SK-N-SH (cell line): ENCODE results near the gene TMEM14A. TPM values are rescaled to one million over a fixed set of nuclear protein-coding genes. Genes with fewer than 3 reads are reported as not detected.
"Not testable (repeated sequence)": the region's sequence is repeated elsewhere in the genome, so short reads cannot be mapped to it uniquely, and the experiment has no call there.

ENCODE experiments used
- CTCF ChIA-PET: fragments of 300-600, 350-600 bp; formaldehyde crosslinking; extraction: SDS; loops from one replicate; lab custom pipeline; 2021; lab: Yijun Ruan, JAX
- POLR2A ChIA-PET: fragments of 350-600 bp; sonication (Branson Sonifier 250); formaldehyde crosslinking; extraction: SDS; loops from one replicate; lab custom pipeline; 2020; ENCODE audit warnings: antibody characterized with exemption, inconsistent platforms; lab: Yijun Ruan, JAX
- DNase-seq: peaks from one replicate; pipeline ENCODE4 v3.0.0; 2012
- H2AFZ ChIP-seq: fragments of 200-600 bp; sonication (generic); 2 replicates; pipeline ENCODE4 v1.8.1; 2016; ENCODE audit warnings: antibody characterized with exemption, mild to moderate bottlenecking, low read depth
- H3F3A ChIP-seq: fragments of 200-600 bp; sonication (generic); replicated peaks from 2 replicates; pipeline ENCODE3; 2016; ENCODE audit warnings: antibody characterized with exemption, mild to moderate bottlenecking; ENCODE audit not compliant: insufficient read depth
- H3K27ac ChIP-seq, 2 experiments: fragments of 200-500 bp in 1 of 2; fragments of 200-600 bp in 1 of 2; sonication (Bioruptor generic) in 1 of 2; sonication (generic), shearing (Covaris generic) in 1 of 2; 2 replicates each; pipeline versions ENCODE4 v1.5.1 to v1.6.1; 2014 to 2016; ENCODE audit warnings: low read depth in 2 of 2, inconsistent platforms in 1 of 2, low read length in 1 of 2, mild to moderate bottlenecking in 1 of 2, mixed read lengths in 1 of 2
- H3K27me3 ChIP-seq: fragments of 200-600 bp; sonication (generic), shearing (Covaris generic); 2 replicates; pipeline ENCODE4 v1.6.1; 2016; ENCODE audit warnings: mixed run types; ENCODE audit not compliant: insufficient read depth
- H3K36me3 ChIP-seq, 2 experiments: fragments of 200-500 bp in 1 of 2; fragments of 200-600 bp in 1 of 2; sonication (Bioruptor generic) in 1 of 2; sonication (generic) in 1 of 2; replicated peaks in 1 of 2; 2 replicates each; pipeline versions ENCODE3 to v1.5.1; 2014 to 2016; ENCODE audit warnings: low read length in 1 of 2, mild to moderate bottlenecking in 1 of 2; ENCODE audit not compliant: insufficient read depth in 2 of 2, control insufficient read depth in 1 of 2
- H3K4me1 ChIP-seq, 2 experiments: fragments of 200-500 bp in 1 of 2; fragments of 200-600 bp in 1 of 2; sonication (Bioruptor generic) in 1 of 2; sonication (generic), shearing (Covaris generic) in 1 of 2; 2 replicates each; pipeline versions ENCODE4 v1.5.1 to v1.6.1; 2014 to 2016; ENCODE audit warnings: low read depth in 1 of 2, low read length in 1 of 2, mixed run types in 1 of 2; ENCODE audit not compliant: insufficient read depth in 2 of 2, control insufficient read depth in 1 of 2
- H3K4me2 ChIP-seq: fragments of 200-600 bp; sonication (generic), shearing (Covaris generic); 2 replicates; pipeline ENCODE4 v1.6.1; 2017; ENCODE audit warnings: mixed run types
- H3K4me3 ChIP-seq, 2 experiments: fragments of 200-500 bp in 1 of 2; fragments of 200-600 bp in 1 of 2; sonication (Bioruptor generic) in 1 of 2; sonication (generic), shearing (Covaris generic) in 1 of 2; 2 replicates each; pipeline versions ENCODE4 v1.5.1 to v1.8.1; 2014 to 2016; ENCODE audit warnings: low read depth in 2 of 2, inconsistent platforms in 1 of 2, low read length in 1 of 2, mild to moderate bottlenecking in 1 of 2, mixed read lengths in 1 of 2, moderate library complexity in 1 of 2
- H3K79me2 ChIP-seq: fragments of 200-600 bp; sonication (generic); 2 replicates; pipeline ENCODE4 v1.8.1; 2017; ENCODE audit warnings: mild to moderate bottlenecking; ENCODE audit not compliant: insufficient read depth
- H3K9ac ChIP-seq: fragments of 200-600 bp; sonication (generic); 2 replicates; pipeline ENCODE4 v1.6.1; 2017; ENCODE audit warnings: mixed run types
- H3K9me2 ChIP-seq: fragments of 200-600 bp; sonication (generic); 2 replicates; pipeline ENCODE4 v1.6.1; 2017; ENCODE audit warnings: mixed run types
- H3K9me3 ChIP-seq: fragments of 200-600 bp; sonication (generic); 2 replicates; pipeline ENCODE4 v1.6.1; 2017; ENCODE audit warnings: mixed run types, mild to moderate bottlenecking, moderate library complexity
- H4K20me1 ChIP-seq: fragments of 200-600 bp; sonication (generic); 2 replicates; pipeline ENCODE4 v1.6.1; 2017; ENCODE audit warnings: mild to moderate bottlenecking, mixed run types; ENCODE audit not compliant: insufficient read depth
- CHD2 ChIP-seq: fragments of 150-350 bp; IDR thresholded peaks from 2 replicates; pipeline ENCODE4 v1.6.1; 2018; ENCODE audit warnings: low read length; ENCODE audit not compliant: partially characterized antibody
- EP300 ChIP-seq, 2 experiments: IDR thresholded peaks; 2 replicates each; pipeline versions ENCODE4 v1.4.0 to v1.6.1; 2012; ENCODE audit warnings: borderline replicate concordance in 1 of 2, low read depth in 1 of 2, low read length in 1 of 2
- EZH2phosphoT487 ChIP-seq: fragments of 200-600 bp; sonication (generic); IDR thresholded peaks from 2 replicates; pipeline ENCODE4 v1.6.1; 2017; ENCODE audit warnings: low read depth, mixed run types, mild to moderate bottlenecking, antibody characterized with exemption, moderate library complexity, borderline replicate concordance
- FOXJ3 ChIP-seq: sonication (generic); formaldehyde crosslinking; IDR thresholded peaks from 2 replicates; pipeline ENCODE4 v1.5.1; 2020; ENCODE audit warnings: mild to moderate bottlenecking, missing genetic modification reagents
- GABPA ChIP-seq: IDR thresholded peaks from 2 replicates; pipeline ENCODE4 v1.4.0; 2012; ENCODE audit warnings: low read depth, mild to moderate bottlenecking
- GATA2 ChIP-seq: sonication (generic); formaldehyde crosslinking; IDR thresholded peaks from 2 replicates; pipeline ENCODE4 v1.5.0; 2020; ENCODE audit warnings: mild to moderate bottlenecking, missing genetic modification reagents
- IRF3 ChIP-seq: fragments of 150-350 bp; IDR thresholded peaks from 2 replicates; pipeline ENCODE4 v1.6.1; 2016; ENCODE audit warnings: mild to moderate bottlenecking, low read depth, low read length
- JUND ChIP-seq: IDR thresholded peaks from 2 replicates; pipeline ENCODE4 v1.4.0; 2012
- MAX ChIP-seq: IDR thresholded peaks from 2 replicates; pipeline ENCODE4 v1.4.0; 2012; ENCODE audit warnings: low read depth
- MEF2A ChIP-seq: IDR thresholded peaks from 2 replicates; pipeline ENCODE4 v1.4.0; 2012; ENCODE audit warnings: low read depth, borderline replicate concordance
- MXI1 ChIP-seq: IDR thresholded peaks from 2 replicates; pipeline ENCODE4 v1.6.1; 2012; ENCODE audit warnings: mild to moderate bottlenecking, low read depth, low read length, improper control_type of control experiment
- PBX3 ChIP-seq: IDR thresholded peaks from 2 replicates; pipeline ENCODE4; 2012
- RAD21 ChIP-seq: IDR thresholded peaks from 2 replicates; pipeline ENCODE4 v1.6.1; 2012; ENCODE audit warnings: mild to moderate bottlenecking, low read length
- RFX5 ChIP-seq: IDR thresholded peaks from 2 replicates; pipeline ENCODE4 v1.6.1; 2012; ENCODE audit warnings: mild to moderate bottlenecking, improper control_type of control experiment, low read length
- SMC3 ChIP-seq: IDR thresholded peaks from 2 replicates; pipeline ENCODE4 v1.6.1; 2012; ENCODE audit warnings: low read depth, low read length, improper control_type of control experiment
- TCF12 ChIP-seq: IDR thresholded peaks from 2 replicates; pipeline ENCODE4 v1.4.0; 2012
- TEAD4 ChIP-seq: IDR thresholded peaks from 2 replicates; pipeline ENCODE4 v1.4.0; 2012; ENCODE audit warnings: mild to moderate bottlenecking, borderline replicate concordance; ENCODE audit not compliant: insufficient read depth
- USF1 ChIP-seq: IDR thresholded peaks from 2 replicates; pipeline ENCODE4 v1.4.0; 2012; ENCODE audit warnings: low read depth, borderline replicate concordance
- YY1 ChIP-seq: IDR thresholded peaks from 2 replicates; pipeline ENCODE4 v1.4.0; 2012; ENCODE audit warnings: low read depth, mild to moderate bottlenecking
- WGBS: methylation state at CpG from one replicate; pipeline ENCODE4 v1.1.6; 2017; ENCODE audit warnings: low lambda C conversion rate; 5-methylcytosine and 5-hydroxymethylcytosine counted together
- polyA plus RNA-seq, 3 experiments: library from polyadenylated mRNA; depleted of rRNA; stranded (reverse); fragments of >200 nt; gene quantifications; 2 replicates each; pipeline ENCODE4 v1.2.3, GENCODE V29; 2012

TMEM14A gene
- polyA plus RNA-seq, 1 of the 3 experiments (the other 2 are of a cell fraction): 42.4 TPM

GRCh38 chr6:52654007-52654406 lies 16.9 kb upstream of the TMEM14A start:
- no peak for DNase-seq
- TF ChIP-seq MEF2A (no peak), EP300 (IDR thresholded peaks at IDR 0.05; ENCODE audit: borderline replicate concordance in 1 of 2, low read depth in 1 of 2, low read length in 1 of 2) (no peak)
- H3K36me3 ChIP-seq: no peaks in the 10 kb centered on the region
- ChIA-PET CTCF (interaction anchor here (0.8 to 9.3 kb wide), 4 partner anchors 8 to 247 kb away, joined by 3 to 75 read pairs (median 24); no protein-coding TSS in a partner anchor), POLR2A (no interaction called here)
- H3K4me2 ChIP-seq: no peak overlapping the region
- no peaks in the 10 kb centered on the region for H3K79me2 ChIP-seq
- H3F3A ChIP-seq: peaks cover 15% of the 10 kb centered on the region
- WGBS: 87% methylated on average over 1 of the region's 1 CpG
- H2AFZ ChIP-seq: peak overlapping the region; percentile 18; the same call in 1 of the 2 replicates
- H3K27me3 ChIP-seq: no peaks in the 10 kb centered on the region
- no peak overlapping the region for H3K27ac ChIP-seq
- peaks cover 0 to 10% of the 10 kb centered on the region in 2 experiments; a peak in 2 of 4 replicates for H3K4me1 ChIP-seq
- H3K4me3 ChIP-seq: no peak overlapping the region
- no peaks in the 10 kb centered on the region for H3K9me2 ChIP-seq
- no peaks in the 10 kb centered on the region for H3K9me3 ChIP-seq
- no peaks in the 10 kb centered on the region for H4K20me1 ChIP-seq
- no peak overlapping the region for H3K9ac ChIP-seq

GRCh38 chr6:52654592-52654991 lies 16.3 kb upstream of the TMEM14A start:
- 83% methylated on average over 4 of the region's 4 CpGs for WGBS
- Histone ChIP-seq H3K9ac (no peak overlapping the region), H3K4me3 (no peak overlapping the region), H2AFZ (peak overlapping the region; percentile 18; the same call in 1 of the 2 replicates), H3K9me2 (no peaks in the 10 kb centered on the region), H3K27me3 (no peaks in the 10 kb centered on the region), H4K20me1 (no peaks in the 10 kb centered on the region), H3K4me1 (peaks cover 0 to 4% of the 10 kb centered on the region in 2 experiments; a peak in 2 of 4 replicates), H3K27ac (no peak overlapping the region), H3K9me3 (no peaks in the 10 kb centered on the region), H3K79me2 (no peaks in the 10 kb centered on the region), H3K36me3 (no peaks in the 10 kb centered on the region), H3K4me2 (no peak overlapping the region), H3F3A (peaks cover 10% of the 10 kb centered on the region)
- TF ChIP-seq GATA2 (no peak), PBX3 (no peak), TCF12 (no peak), YY1 (no peak), EZH2phosphoT487 (no peak), USF1 (no peak), TEAD4 (no peak), EP300 (IDR thresholded peaks at IDR 0.05; ENCODE audit: borderline replicate concordance in 1 of 2, low read depth in 1 of 2, low read length in 1 of 2) (no peak), RAD21 (no peak), MAX (no peak), RFX5 (no peak), JUND (no peak), FOXJ3 (no peak), IRF3 (no peak), GABPA (no peak), CHD2 (no peak), SMC3 (no peak), MXI1 (no peak)
- CTCF ChIA-PET: interaction anchor here (0.8 to 9.3 kb wide), 2 partner anchors 7 to 239 kb away, joined by 3 to 75 read pairs; no protein-coding TSS in a partner anchor
- no peak for DNase-seq
- POLR2A ChIA-PET: no interaction called here

GRCh38 chr6:52655941-52656340 lies 15.0 kb upstream of the TMEM14A start:
- H3F3A ChIP-seq, H3K9ac ChIP-seq, DNase-seq, H2AFZ ChIP-seq, H3K4me3 ChIP-seq, H4K20me1 ChIP-seq, H3K27me3 ChIP-seq, H3K9me2 ChIP-seq, H3K4me1 ChIP-seq, H3K36me3 ChIP-seq, POLR2A ChIA-PET, H3K27ac ChIP-seq, H3K79me2 ChIP-seq, H3K4me2 ChIP-seq, CTCF ChIA-PET, H3K9me3 ChIP-seq: not testable (repeated sequence)
- WGBS: 100% methylated on average over 7 of the region's 33 CpGs
